Upper lobe of right lung (tissue), 1 donor: ENCODE results near the gene PHACTR4. TPM values are rescaled to one million over a fixed set of nuclear protein-coding genes. Genes with fewer than 3 reads are reported as not detected.
"Not testable (repeated sequence)": the region's sequence is repeated elsewhere in the genome, so short reads cannot be mapped to it uniquely, and the experiment has no call there.

Experiments used
- ATAC-seq: fragments of 200-7000 bp; cut with Tn5 transposase; one replicate; pipeline ENCODE4 v1.9.1; 2020; ENCODE audit warnings: mild to moderate bottlenecking, moderate library complexity
- DNase-seq: peaks from one replicate; pipeline ENCODE4 v3.0.0-alpha.2; 2020
- H3K27ac ChIP-seq: fragments of 200-600 bp; one replicate; pipeline ENCODE4 v1.8.0; 2022
- H3K27me3 ChIP-seq: fragments of 200-600 bp; one replicate; pipeline ENCODE4 v1.8.0; 2022; ENCODE audit warnings: mild to moderate bottlenecking
- H3K36me3 ChIP-seq: fragments of 200-600 bp; one replicate; pipeline ENCODE4 v1.8.0; 2022
- H3K4me1 ChIP-seq: fragments of 200-600 bp; one replicate; pipeline ENCODE4 v1.8.0; 2022
- H3K4me3 ChIP-seq: fragments of 200-600 bp; one replicate; pipeline ENCODE4 v1.8.0; 2022; ENCODE audit warnings: mild to moderate bottlenecking
- H3K9me3 ChIP-seq: fragments of 200-600 bp; one replicate; pipeline ENCODE4 v1.8.0; 2022
- CTCF ChIP-seq: fragments of 200-600 bp; IDR thresholded peaks from one replicate; pipeline ENCODE4 v1.8.0; 2022; ENCODE audit warnings: antibody characterized with exemption
- intact Hi-C: fragments of 100-400 bp; cut with DNase I; formaldehyde crosslinking; loops from one replicate; pipeline ENCODE4 v1.11.0; 2022
- total RNA-seq: library from RNA; stranded (reverse); fragmentation: NEBNext Ultra II Directional; extraction: Animal tissue kit (Norgen Biotek cat#: 25700); gene quantifications from one replicate; pipeline ENCODE4 v1.2.1, GENCODE V29; 2021
- donor health status: DM: no; HTN: yes; CAD: no; lungs with severe emphysema.

The PHACTR4 gene
- total RNA-seq, 1 donor from 2014 or later: 43.2 TPM

GRCh38 chr1:28378906-28379305 is 9.4 kb downstream of the PHACTR4 start:
- Histone ChIP-seq H3K4me3 (no peak overlapping the region), H3K4me1 (peaks cover 4% of the 10 kb centered on the region), H3K27ac (no peak overlapping the region), H3K36me3 (no peaks in the 10 kb centered on the region), H3K27me3 (no peaks in the 10 kb centered on the region), H3K9me3 (no peaks in the 10 kb centered on the region)
- no peak for TF ChIP-seq CTCF
- no peak for DNase-seq
- no peak for ATAC-seq
- intact Hi-C loops: no loop called here

- no peaks in the 10 kb centered on the region for H3K27me3 ChIP-seq
- DNase-seq: no peak
- H3K36me3 ChIP-seq: no peaks in the 10 kb centered on the region
- H3K27ac ChIP-seq: no peak overlapping the region
- ATAC-seq: no peak
- H3K4me1 ChIP-seq: peaks cover 4% of the 10 kb centered on the region
- no peak overlapping the region for H3K4me3 ChIP-seq
- TF ChIP-seq CTCF: no peak
- intact Hi-C loops: no loop called here
- no peaks in the 10 kb centered on the region for H3K9me3 ChIP-seq
Observed at GRCh38 chr1:28380394-28380793, 10.9 kb downstream of the PHACTR4 start.

GRCh38 chr1:28383785-28384184 is 14.2 kb downstream of the PHACTR4 start:
- H3K4me3 ChIP-seq, H3K4me1 ChIP-seq, ATAC-seq, intact Hi-C loops, H3K9me3 ChIP-seq, DNase-seq, H3K27me3 ChIP-seq, H3K27ac ChIP-seq, H3K36me3 ChIP-seq: not testable (repeated sequence)

GRCh38 chr1:28392027-28392652 is 22.6 kb downstream of the PHACTR4 start:
- no peak for TF ChIP-seq CTCF
- ATAC-seq: peak; percentile 33

GRCh38 chr1:28394136-28394535 is 24.6 kb downstream of the PHACTR4 start:
- intact Hi-C loops: no loop called here
- no peaks in the 10 kb centered on the region for H3K27me3 ChIP-seq
- H3K27ac ChIP-seq: no peak overlapping the region
- H3K4me1 ChIP-seq: no peaks in the 10 kb centered on the region
- DNase-seq (no peak), ATAC-seq (no peak)
- H3K4me3 ChIP-seq: no peak overlapping the region
- TF ChIP-seq CTCF: no peak
- no peaks in the 10 kb centered on the region for H3K9me3 ChIP-seq
- H3K36me3 ChIP-seq: no peaks in the 10 kb centered on the region

More at GRCh38 chr1:28392027-28392652, 22.6 kb downstream of the PHACTR4 start:
- no peaks in the 10 kb centered on the region for H3K9me3 ChIP-seq
- H3K4me3 ChIP-seq: no peak overlapping the region
- no peak overlapping the region for H3K27ac ChIP-seq
- H3K36me3 ChIP-seq: no peaks in the 10 kb centered on the region
- no peaks in the 10 kb centered on the region for H3K4me1 ChIP-seq
- H3K27me3 ChIP-seq: no peaks in the 10 kb centered on the region
- intact Hi-C loops: no loop called here
- DNase-seq: no peak

GRCh38 chr1:28395181-28395580 is 25.6 kb downstream of the PHACTR4 start:
- ATAC-seq (no peak), DNase-seq (no peak)
- no peaks in the 10 kb centered on the region for H3K4me1 ChIP-seq
- TF ChIP-seq CTCF: no peak
- intact Hi-C loops: no loop called here
- H3K4me3 ChIP-seq: no peak overlapping the region
- no peaks in the 10 kb centered on the region for H3K27me3 ChIP-seq
- H3K9me3 ChIP-seq: no peaks in the 10 kb centered on the region
- H3K36me3 ChIP-seq: no peaks in the 10 kb centered on the region
- no peak overlapping the region for H3K27ac ChIP-seq
